Skeletal muscle tissue (tissue), 4 donors: ENCODE results near the gene MRTFB. TPM values are rescaled to one million over a fixed set of nuclear protein-coding genes. Genes with fewer than 3 reads are reported as not detected.
A peak's percentile ranks its signal among the peaks of the same experiment; 100 is the strongest.

Source experiments
- H3K27ac ChIP-seq: one replicate; pipeline ENCODE4 v1.7.0; 2013; ENCODE audit warnings: mild to moderate bottlenecking, low read depth, low read length, inconsistent platforms
- H3K27me3 ChIP-seq, 3 donors: one replicate each; pipeline ENCODE4 v1.7.0; 2013; ENCODE audit warnings: low read length in 3 of 3; ENCODE audit not compliant: control insufficient read depth in 3 of 3, insufficient read depth in 3 of 3
- H3K36me3 ChIP-seq, 3 donors: one replicate each; pipeline ENCODE4 v1.7.0; 2013; ENCODE audit warnings: low read length in 3 of 3; ENCODE audit not compliant: control insufficient read depth in 3 of 3, insufficient read depth in 3 of 3
- H3K4me1 ChIP-seq, 3 donors: one replicate each; pipeline ENCODE4 v1.7.0; 2013; ENCODE audit warnings: low read length in 3 of 3, mild to moderate bottlenecking in 3 of 3; ENCODE audit not compliant: control insufficient read depth in 3 of 3, insufficient read depth in 3 of 3
- H3K4me3 ChIP-seq, 3 donors: one replicate each; pipeline ENCODE4 v1.7.0; 2013; ENCODE audit warnings: low read length in 3 of 3
- H3K9ac ChIP-seq, 3 donors: one replicate each; pipeline ENCODE4 v1.7.0; 2013; ENCODE audit warnings: low read length in 3 of 3, mild to moderate bottlenecking in 3 of 3, moderate library complexity in 2 of 3, low read depth in 1 of 3
- H3K9me3 ChIP-seq, 3 donors: one replicate each; pipeline ENCODE4 v1.7.0; 2013; ENCODE audit warnings: low read length in 3 of 3; ENCODE audit not compliant: control insufficient read depth in 3 of 3
- total RNA-seq: library from RNA; depleted of rRNA; stranded (reverse); fragments of >200 nt; gene quantifications from one replicate; pipeline ENCODE4 v1.2.3, GENCODE V29; 2014
- donor health status: Osteomylitis.

MRTFB gene
- total RNA-seq, 1 donor from 2014 or later: 13.0 TPM

GRCh38 chr16:14087181-14087580, 16.1 kb downstream of the MRTFB start:
- Histone ChIP-seq H3K9me3 (no peaks in the 10 kb centered on the region), H3K4me1 (peaks cover 0 to 15% (median 7%) of the 10 kb centered on the region in 3 donors), H3K36me3 (peaks cover 0 to 3% (median 0%) of the 10 kb centered on the region in 3 donors), H3K9ac (no peak overlapping the region), H3K27me3 (no peaks in the 10 kb centered on the region), H3K27ac (no peak overlapping the region), H3K4me3 (no peak overlapping the region)

- Histone ChIP-seq H3K4me1 (peaks cover 0 to 15% (median 7%) of the 10 kb centered on the region in 3 donors), H3K36me3 (peaks cover 0 to 3% (median 0%) of the 10 kb centered on the region in 3 donors), H3K9me3 (no peaks in the 10 kb centered on the region), H3K4me3 (no peak overlapping the region), H3K27ac (no peak overlapping the region), H3K27me3 (no peaks in the 10 kb centered on the region), H3K9ac (no peak overlapping the region)
These were observed 16.6 kb downstream of the MRTFB start for GRCh38 chr16:14087590-14088154.

- peaks cover 0 to 2% (median 0%) of the 10 kb centered on the region in 3 donors for H3K36me3 ChIP-seq
- H3K27me3 ChIP-seq: no peaks in the 10 kb centered on the region
- H3K9me3 ChIP-seq: no peaks in the 10 kb centered on the region
- H3K4me1 ChIP-seq: peaks cover 0 to 15% (median 10%) of the 10 kb centered on the region in 3 donors
- H3K4me3 ChIP-seq: no peak overlapping the region
- H3K9ac ChIP-seq: no peak overlapping the region
- no peak overlapping the region for H3K27ac ChIP-seq
These were observed 17.1 kb downstream of the MRTFB start for GRCh38 chr16:14088155-14088753.

GRCh38 chr16:14089283-14089823, 18.2 kb downstream of the MRTFB start:
- no peak overlapping the region for H3K27ac ChIP-seq
- H3K27me3 ChIP-seq: no peaks in the 10 kb centered on the region
- peaks cover 0 to 15% (median 10%) of the 10 kb centered on the region in 3 donors for H3K4me1 ChIP-seq
- no peaks in the 10 kb centered on the region for H3K9me3 ChIP-seq
- H3K9ac ChIP-seq: no peak overlapping the region
- H3K36me3 ChIP-seq: no peaks in the 10 kb centered on the region
- no peak overlapping the region for H3K4me3 ChIP-seq

- no peak overlapping the region for H3K27ac ChIP-seq
- no peak overlapping the region for H3K9ac ChIP-seq
- peaks cover 5 to 21% (median 19%) of the 10 kb centered on the region in 3 donors for H3K4me1 ChIP-seq
These were observed 21.4 kb downstream of the MRTFB start for GRCh38 chr16:14092561-14092960.

GRCh38 chr16:14095883-14096551, 24.9 kb downstream of the MRTFB start:
- H3K36me3 ChIP-seq: no peaks in the 10 kb centered on the region

More at GRCh38 chr16:14092561-14092960, 21.4 kb downstream of the MRTFB start:
- H3K9me3 ChIP-seq: no peaks in the 10 kb centered on the region
- no peaks in the 10 kb centered on the region for H3K27me3 ChIP-seq
- H3K36me3 ChIP-seq: no peaks in the 10 kb centered on the region
- H3K4me3 ChIP-seq: no peak overlapping the region

GRCh38 chr16:14097182-14097959, 26.3 kb downstream of the MRTFB start:
- H3K9me3 ChIP-seq: no peaks in the 10 kb centered on the region
- no peak overlapping the region for H3K9ac ChIP-seq
- peak overlapping the region; percentile 10 for H3K27ac ChIP-seq
- H3K4me3 ChIP-seq: no peak overlapping the region
- H3K27me3 ChIP-seq: no peaks in the 10 kb centered on the region
- peaks cover 6 to 22% (median 15%) of the 10 kb centered on the region in 3 donors for H3K4me1 ChIP-seq
- H3K36me3 ChIP-seq: no peaks in the 10 kb centered on the region

More at GRCh38 chr16:14095883-14096551, 24.9 kb downstream of the MRTFB start:
- no peaks in the 10 kb centered on the region for H3K9me3 ChIP-seq
- no peaks in the 10 kb centered on the region for H3K27me3 ChIP-seq
- H3K4me3 ChIP-seq: no peak overlapping the region
- H3K4me1 ChIP-seq: peaks cover 5 to 14% (median 10%) of the 10 kb centered on the region in 3 donors
- no peak overlapping the region for H3K9ac ChIP-seq
- no peak overlapping the region for H3K27ac ChIP-seq

- Histone ChIP-seq H3K9me3 (no peaks in the 10 kb centered on the region), H3K27me3 (no peaks in the 10 kb centered on the region), H3K4me1 (peaks cover 12 to 27% (median 20%) of the 10 kb centered on the region in 3 donors), H3K27ac (no peak overlapping the region), H3K9ac (no peak overlapping the region), H3K36me3 (no peaks in the 10 kb centered on the region), H3K4me3 (no peak overlapping the region)
These were observed 27.0 kb downstream of the MRTFB start for GRCh38 chr16:14098081-14098480.

GRCh38 chr16:14100825-14101224, 29.7 kb downstream of the MRTFB start:
- H3K9ac ChIP-seq: no peak overlapping the region
- H3K27ac ChIP-seq: no peak overlapping the region
- H3K9me3 ChIP-seq: no peaks in the 10 kb centered on the region
- H3K4me3 ChIP-seq: no peak overlapping the region
- no peaks in the 10 kb centered on the region for H3K36me3 ChIP-seq
- peaks cover 20 to 36% (median 21%) of the 10 kb centered on the region in 3 donors for H3K4me1 ChIP-seq
- H3K27me3 ChIP-seq: no peaks in the 10 kb centered on the region
